HepG2 (cell line): Measurements from ENCODE around the gene STPG4. TPM values are rescaled to one million over a fixed set of nuclear protein-coding genes. Genes with fewer than 3 reads are reported as not detected.

ENCODE experiments used
- ATAC-seq: fragments of 200-7000 bp; cut with Tn5 transposase; 3 replicates; pipeline ENCODE4 v1.9.1; 2020; ENCODE audit warnings: mild to moderate bottlenecking, moderate library complexity
- BruUV-seq: library from RNA; stranded (reverse); fragments of 400-500 nt; replicated peaks from 2 replicates; lab custom pipeline; 2021; lab: Mats Ljungman, UMichigan
- CTCF ChIA-PET: fragments of 300-600 bp; formaldehyde crosslinking; extraction: SDS; loops from one replicate; lab custom pipeline; 2021; ENCODE audit warnings: low total read pairs, inconsistent platforms, low intra/inter-chr PET ratio; lab: Yijun Ruan, JAX
- POLR2A ChIA-PET: fragments of 350-600 bp; sonication (Branson Sonifier 250); formaldehyde crosslinking; loops from one replicate; lab custom pipeline; 2020; ENCODE audit warnings: antibody characterized with exemption, inconsistent platforms; lab: Yijun Ruan, JAX
- DNase-seq: peaks from one replicate; pipeline ENCODE4 v3.0.0-alpha.2; 2015; ENCODE audit warnings: low spot score
- FAIRE-seq: peaks from 3 replicates; lab custom pipeline; 2011; peaks lifted over from hg19 to GRCh38; lab: Jason Lieb, UNC
- H2AFZ ChIP-seq: one replicate; pipeline ENCODE4 v1.6.1; 2011; ENCODE audit warnings: low read length, inconsistent platforms
- H3K27ac ChIP-seq: fragments of 300-600 bp; 3 replicates; pipeline ENCODE4 v1.8.0; 2011; ENCODE audit warnings: mixed run types, mild to moderate bottlenecking, mixed read lengths, low read length, inconsistent platforms; ENCODE audit not compliant: insufficient read depth; ENCODE audit errors: extremely low read length
- H3K27me3 ChIP-seq, 2 experiments: fragments of 200-600 bp in 1 of 2; 2 replicates in 1 of 2; 3 replicates in 1 of 2; pipeline versions ENCODE4 v1.6.0 to v1.8.0; 2011; ENCODE audit warnings: low read length in 2 of 2, mild to moderate bottlenecking in 2 of 2, moderate library complexity in 2 of 2, inconsistent platforms in 1 of 2; ENCODE audit not compliant: insufficient read depth in 2 of 2, control insufficient read depth in 1 of 2
- H3K36me3 ChIP-seq, 2 experiments: fragments of 200-600 bp in 1 of 2; replicated peaks in 1 of 2; 2 replicates in 1 of 2; 3 replicates in 1 of 2; pipeline versions ENCODE4 v1.5.1 to v1.8.0; 2011; ENCODE audit warnings: low read length in 2 of 2, inconsistent platforms in 1 of 2; ENCODE audit not compliant: insufficient read depth in 2 of 2, control insufficient read depth in 1 of 2
- H3K4me1 ChIP-seq: 2 replicates; pipeline ENCODE4 v1.5.1; 2012; ENCODE audit warnings: low read length, inconsistent platforms; ENCODE audit not compliant: insufficient read depth
- H3K4me2 ChIP-seq: 2 replicates; pipeline ENCODE4 v1.6.0; 2011; ENCODE audit warnings: low read depth, low read length, inconsistent platforms
- H3K4me3 ChIP-seq, 3 experiments: fragments of 200-600 bp in 1 of 3; sonication (generic), shearing (Covaris generic) in 1 of 3; replicated peaks in 1 of 3; 2 replicates each; pipeline ENCODE4 v1.5.1; 2011 to 2016; ENCODE audit warnings: low read length in 3 of 3, inconsistent platforms in 2 of 3, low read depth in 2 of 3, mild to moderate bottlenecking in 2 of 3, control low read depth in 1 of 3, mixed read lengths in 1 of 3; ENCODE audit not compliant: insufficient read depth in 1 of 3
- H3K79me2 ChIP-seq: one replicate; pipeline ENCODE4 v1.6.1; 2011; ENCODE audit warnings: low read length, inconsistent platforms; ENCODE audit not compliant: insufficient read depth
- H3K9ac ChIP-seq: 2 replicates; pipeline ENCODE4 v1.6.0; 2011; ENCODE audit warnings: mild to moderate bottlenecking, low read depth, low read length, inconsistent platforms; ENCODE audit not compliant: insufficient read depth
- H3K9me3 ChIP-seq: 2 replicates; pipeline ENCODE4 v1.5.1; 2012; ENCODE audit warnings: mild to moderate bottlenecking, low read length
- H4K20me1 ChIP-seq: 2 replicates; pipeline ENCODE4 v1.6.0; 2011; ENCODE audit warnings: inconsistent platforms, mild to moderate bottlenecking, low read length, moderate library complexity; ENCODE audit not compliant: insufficient read depth
- CC2D1A ChIP-seq: sonication (generic); formaldehyde crosslinking; IDR thresholded peaks from 2 replicates; pipeline ENCODE4 v1.8.1; 2023; ENCODE audit warnings: mild to moderate bottlenecking, missing genetic modification reagents
- FOXO1 ChIP-seq: sonication (generic); formaldehyde crosslinking; IDR thresholded peaks from 2 replicates; pipeline ENCODE4 v1.4.0; 2020; ENCODE audit warnings: missing genetic modification reagents
- HDAC2 ChIP-seq: sonication (generic); formaldehyde crosslinking; IDR thresholded peaks from 2 replicates; pipeline ENCODE4 v1.4.0; 2020; ENCODE audit warnings: missing genetic modification reagents
- MEIS1 ChIP-seq: sonication (generic); formaldehyde crosslinking; IDR thresholded peaks from 2 replicates; pipeline ENCODE4 v1.9.0; 2021; ENCODE audit warnings: mild to moderate bottlenecking, missing genetic modification reagents, moderate library complexity, borderline replicate concordance
- POLR2A ChIP-seq, 2 experiments: IDR thresholded peaks; 2 replicates each; pipeline ENCODE4 v1.6.1; 2011; ENCODE audit warnings: low read depth in 2 of 2, low read length in 2 of 2, mild to moderate bottlenecking in 1 of 2, moderate library complexity in 1 of 2; ENCODE audit not compliant: insufficient read depth in 1 of 2
- ZBTB42 ChIP-seq: sonication (generic); formaldehyde crosslinking; IDR thresholded peaks from 2 replicates; pipeline ENCODE4 v1.5.0; 2020; ENCODE audit warnings: mild to moderate bottlenecking, missing genetic modification reagents
- ZMYM3 ChIP-seq: sonication (generic); formaldehyde crosslinking; IDR thresholded peaks from 2 replicates; pipeline ENCODE4 v1.5.1; 2020; ENCODE audit warnings: mild to moderate bottlenecking, missing genetic modification reagents
- ZNF121 ChIP-seq: sonication (generic); formaldehyde crosslinking; IDR thresholded peaks from 2 replicates; pipeline ENCODE4 v1.5.0; 2020; ENCODE audit warnings: mild to moderate bottlenecking, missing genetic modification reagents
- ZNF607 ChIP-seq: sonication (generic); formaldehyde crosslinking; IDR thresholded peaks from 2 replicates; pipeline ENCODE4 v1.5.1; 2020; ENCODE audit warnings: missing genetic modification reagents, mild to moderate bottlenecking, borderline replicate concordance
- ZSCAN30 ChIP-seq: sonication (generic); formaldehyde crosslinking; IDR thresholded peaks from 2 replicates; pipeline ENCODE4 v1.5.0; 2020; ENCODE audit warnings: mild to moderate bottlenecking, missing genetic modification reagents
- WGBS: methylation state at CpG from one replicate; pipeline ENCODE4 v1.1.6; 2017; ENCODE audit warnings: low lambda C conversion rate; 5-methylcytosine and 5-hydroxymethylcytosine counted together
- in situ Hi-C: cut with HindIII; loops from 2 replicates; pipeline ENCODE4 v1.10.0; 2017; ENCODE audit warnings: low pct_unique_long_range_greater_than_20kb; ENCODE audit not compliant: extremely low pct_ligation_motif_present
- intact Hi-C: fragments of 100-400 bp; cut with micrococcal nuclease; formaldehyde crosslinking; loops from one replicate; pipeline ENCODE4 v1.10.0; 2022; ENCODE audit not compliant: unreplicated experiment
- polyA plus RNA-seq, 8 experiments: library from polyadenylated mRNA; depleted of rRNA in 3 of 8; stranded (reverse) in 7 of 8; unstranded in 1 of 8; fragments of >200 nt; fragmentation: Illumina TruSeq in 4 of 8; extraction: Trizol in 4 of 8; gene quantifications; 2 replicates each; pipeline versions ENCODE4 v1.2.1 to v1.2.3, GENCODE V29; 2011 to 2016; ENCODE audit warnings: low read depth in 4 of 8, missing spikeins in 1 of 8, mixed read lengths in 1 of 8; ENCODE audit not compliant: insufficient read depth in 1 of 8
- total RNA-seq, 5 experiments: library from RNA; depleted of rRNA; stranded (reverse); fragments of >200 nt; fragmentation: Illumina TruSeq; extraction: Trizol; gene quantifications; 2 replicates each; pipeline ENCODE4 v1.2.3, GENCODE V29; 2016; ENCODE audit warnings: low read depth in 1 of 5
- TF ChIP-seq, protein P1 (sequence below), 2 experiments: sonication (generic) in 1 of 2; formaldehyde crosslinking in 1 of 2; IDR thresholded peaks; 2 replicates each; pipeline versions ENCODE4 v1.6.1 to v1.9.0; 2014 to 2022; ENCODE audit warnings: antibody characterized with exemption in 1 of 2, borderline replicate concordance in 1 of 2, inconsistent platforms in 1 of 2, low read depth in 1 of 2, missing genetic modification reagents in 1 of 2
- TF ChIP-seq, protein P2 (sequence below): sonication (generic); formaldehyde crosslinking; IDR thresholded peaks from 2 replicates; pipeline ENCODE4 v1.4.0; 2020; ENCODE audit warnings: missing genetic modification reagents
- TF ChIP-seq, protein P3 (sequence below): sonication (generic); formaldehyde crosslinking; IDR thresholded peaks from 2 replicates; pipeline ENCODE4 v1.8.1; 2023; ENCODE audit warnings: missing genetic modification reagents, mild to moderate bottlenecking, borderline replicate concordance

The STPG4 gene
- total and polyA plus RNA-seq, 2 of the 13 experiments (the other 11 are each of a cell fraction or from before 2014, with no cell fraction given) = 0.11 to 0.15 TPM

GRCh38 chr2:47062681-47063537 lies 92.2 kb downstream of the STPG4 start (continued):
- TF ChIP-seq, protein P1, sequence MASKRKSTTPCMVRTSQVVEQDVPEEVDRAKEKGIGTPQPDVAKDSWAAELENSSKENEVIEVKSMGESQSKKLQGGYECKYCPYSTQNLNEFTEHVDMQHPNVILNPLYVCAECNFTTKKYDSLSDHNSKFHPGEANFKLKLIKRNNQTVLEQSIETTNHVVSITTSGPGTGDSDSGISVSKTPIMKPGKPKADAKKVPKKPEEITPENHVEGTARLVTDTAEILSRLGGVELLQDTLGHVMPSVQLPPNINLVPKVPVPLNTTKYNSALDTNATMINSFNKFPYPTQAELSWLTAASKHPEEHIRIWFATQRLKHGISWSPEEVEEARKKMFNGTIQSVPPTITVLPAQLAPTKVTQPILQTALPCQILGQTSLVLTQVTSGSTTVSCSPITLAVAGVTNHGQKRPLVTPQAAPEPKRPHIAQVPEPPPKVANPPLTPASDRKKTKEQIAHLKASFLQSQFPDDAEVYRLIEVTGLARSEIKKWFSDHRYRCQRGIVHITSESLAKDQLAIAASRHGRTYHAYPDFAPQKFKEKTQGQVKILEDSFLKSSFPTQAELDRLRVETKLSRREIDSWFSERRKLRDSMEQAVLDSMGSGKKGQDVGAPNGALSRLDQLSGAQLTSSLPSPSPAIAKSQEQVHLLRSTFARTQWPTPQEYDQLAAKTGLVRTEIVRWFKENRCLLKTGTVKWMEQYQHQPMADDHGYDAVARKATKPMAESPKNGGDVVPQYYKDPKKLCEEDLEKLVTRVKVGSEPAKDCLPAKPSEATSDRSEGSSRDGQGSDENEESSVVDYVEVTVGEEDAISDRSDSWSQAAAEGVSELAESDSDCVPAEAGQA (IDR thresholded peaks at IDR 0.05; ENCODE audit: low read depth) = no peak
- TF ChIP-seq, protein P1 (CRISPR knock-in tag; IDR thresholded peaks at IDR 0.05; ENCODE audit: borderline replicate concordance) = no peak

DNA sequence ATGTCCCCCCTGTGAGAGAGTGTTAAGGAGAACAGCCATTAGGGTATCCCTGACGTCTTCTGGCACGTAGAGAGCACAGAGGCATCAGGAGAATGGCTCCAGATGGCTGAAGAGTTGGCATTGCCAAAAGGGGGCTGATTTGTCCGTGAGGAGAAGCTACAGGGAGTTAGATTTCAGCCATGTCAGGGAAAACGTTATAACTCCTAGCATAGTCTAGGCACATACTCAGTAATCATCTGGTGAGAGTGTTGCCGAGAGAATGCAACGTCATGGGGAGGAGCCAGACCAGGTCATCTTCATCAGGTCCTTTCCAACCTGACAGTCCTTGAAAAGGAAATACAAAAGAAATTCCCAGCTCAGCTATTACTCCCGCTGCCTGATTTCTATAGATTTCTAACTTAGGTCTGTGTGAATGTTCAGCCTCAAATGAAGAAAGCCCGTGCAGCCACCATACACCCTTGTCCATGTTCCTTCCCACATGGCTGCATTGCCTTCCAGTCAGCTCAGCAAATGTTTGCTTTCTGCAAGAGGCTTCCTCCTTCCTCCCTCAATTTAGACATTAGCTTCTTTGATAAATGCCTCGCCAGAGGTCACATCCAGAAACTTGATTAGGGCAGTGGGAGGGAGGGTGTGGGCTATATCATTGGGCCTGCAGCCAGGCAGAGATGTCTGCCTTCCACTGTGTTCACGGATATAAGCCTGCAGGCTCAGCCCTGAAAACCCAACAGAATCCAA lies 93.0 kb downstream of the STPG4 start:
- BruUV-seq = no TSS peak
- ATAC-seq (no peak), FAIRE-seq (no peak), DNase-seq (no peak)
- Histone ChIP-seq H2AFZ (no peak overlapping the region), H3K27me3 (no peaks in the 10 kb centered on the region), H3K4me3 (no peak overlapping the region), H3K4me1 (peaks cover 49% of the 10 kb centered on the region), H3K9me3 (no peaks in the 10 kb centered on the region), H3K9ac (no peak overlapping the region), H3K79me2 (no peaks in the 10 kb centered on the region), H3K27ac (no peak overlapping the region), H4K20me1 (no peaks in the 10 kb centered on the region), H3K4me2 (no peak overlapping the region), H3K36me3 (peaks cover 15 to 34% of the 10 kb centered on the region in 2 experiments)
- 93% methylated on average over 10 of the region's 10 CpGs for WGBS
- ChIA-PET CTCF (no interaction called here), POLR2A (no interaction called here)
- in situ Hi-C loops = no loop called here
- intact Hi-C loops = no loop called here
- TF ChIP-seq ZSCAN30 (CRISPR knock-in tag) (no peak), POLR2A (IDR thresholded peaks at IDR 0.05; ENCODE audit: insufficient read depth in 1 of 2, low read depth in 2 of 2, low read length in 2 of 2) (no peak), FOXO1 (no peak), ZBTB42 (CRISPR knock-in tag) (no peak), HDAC2 (no peak), ZNF121 (CRISPR knock-in tag) (no peak), ZNF607 (CRISPR knock-in tag) (no peak), MEIS1 (CRISPR knock-in tag) (no peak), ZMYM3 (CRISPR knock-in tag) (no peak), CC2D1A (CRISPR knock-in tag) (no peak)
- TF ChIP-seq, protein P2, sequence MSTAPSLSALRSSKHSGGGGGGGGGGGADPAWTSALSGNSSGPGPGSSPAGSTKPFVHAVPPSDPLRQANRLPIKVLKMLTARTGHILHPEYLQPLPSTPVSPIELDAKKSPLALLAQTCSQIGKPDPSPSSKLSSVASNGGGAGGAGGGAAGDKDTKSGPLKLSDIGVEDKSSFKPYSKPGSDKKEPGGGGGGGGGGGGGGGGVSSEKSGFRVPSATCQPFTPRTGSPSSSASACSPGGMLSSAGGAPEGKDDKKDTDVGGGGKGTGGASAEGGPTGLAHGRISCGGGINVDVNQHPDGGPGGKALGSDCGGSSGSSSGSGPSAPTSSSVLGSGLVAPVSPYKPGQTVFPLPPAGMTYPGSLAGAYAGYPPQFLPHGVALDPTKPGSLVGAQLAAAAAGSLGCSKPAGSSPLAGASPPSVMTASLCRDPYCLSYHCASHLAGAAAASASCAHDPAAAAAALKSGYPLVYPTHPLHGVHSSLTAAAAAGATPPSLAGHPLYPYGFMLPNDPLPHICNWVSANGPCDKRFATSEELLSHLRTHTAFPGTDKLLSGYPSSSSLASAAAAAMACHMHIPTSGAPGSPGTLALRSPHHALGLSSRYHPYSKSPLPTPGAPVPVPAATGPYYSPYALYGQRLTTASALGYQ (CRISPR knock-in tag) = no peak
- TF ChIP-seq, protein P3, sequence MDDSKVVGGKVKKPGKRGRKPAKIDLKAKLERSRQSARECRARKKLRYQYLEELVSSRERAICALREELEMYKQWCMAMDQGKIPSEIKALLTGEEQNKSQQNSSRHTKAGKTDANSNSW (CRISPR knock-in tag) = no peak
